Measurements from ENCODE around the gene ZFAND3.
"Not testable (repeated sequence)": the region's sequence is repeated elsewhere in the genome, so short reads cannot be mapped to it uniquely, and the experiment has no call there.

Gene ZFAND3

GRCh38 chr6:37865504-37865903 lies 46.0 kb downstream of the ZFAND3 start:
- DNase-seq (ENCODE audit: low read depth): no peak

DNA sequence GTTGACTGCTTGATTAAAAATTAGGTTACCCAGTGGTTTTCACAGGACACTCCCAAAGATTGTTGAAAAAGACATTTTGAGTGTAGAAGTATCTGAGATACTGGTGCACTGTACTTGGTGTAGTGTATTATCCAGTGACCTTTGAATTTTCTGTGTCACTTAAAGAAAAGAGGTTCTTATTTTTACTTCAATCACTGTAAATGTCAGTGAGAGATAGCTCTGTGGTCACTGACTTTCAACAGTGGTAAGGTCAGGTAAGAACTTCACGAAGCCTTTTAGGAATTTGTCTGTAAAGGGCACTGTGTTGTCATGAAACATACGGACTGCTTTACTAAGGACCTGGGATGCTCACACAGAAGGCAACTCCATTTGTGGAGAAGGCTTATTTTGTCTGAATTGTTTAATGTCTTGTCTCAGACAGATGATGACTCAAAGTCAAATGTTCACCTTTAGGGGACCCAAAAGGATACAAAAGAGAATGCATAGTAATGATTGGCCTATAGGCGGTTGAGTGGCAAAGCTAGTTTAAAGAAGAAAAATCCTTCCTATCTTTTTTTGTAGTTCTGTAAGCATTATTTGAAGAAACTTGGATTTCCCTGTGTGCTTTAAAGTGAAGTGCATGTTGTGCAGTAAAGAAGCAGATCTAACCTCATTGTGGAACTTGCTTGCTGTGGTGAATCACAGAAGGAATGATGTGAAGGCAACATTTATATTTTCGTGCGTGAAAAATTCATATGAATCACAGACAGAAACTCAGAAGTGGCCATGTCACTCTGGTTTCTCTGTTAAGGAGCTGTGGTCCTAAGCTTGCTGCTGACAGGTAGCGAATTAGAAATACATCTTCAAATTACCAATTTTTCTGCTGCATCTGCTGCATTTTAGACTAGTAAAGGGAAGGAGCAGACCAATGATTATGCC lies 47.3 kb downstream of the ZFAND3 start:
- DNase-seq (ENCODE audit: low read depth): no peak

DNA sequence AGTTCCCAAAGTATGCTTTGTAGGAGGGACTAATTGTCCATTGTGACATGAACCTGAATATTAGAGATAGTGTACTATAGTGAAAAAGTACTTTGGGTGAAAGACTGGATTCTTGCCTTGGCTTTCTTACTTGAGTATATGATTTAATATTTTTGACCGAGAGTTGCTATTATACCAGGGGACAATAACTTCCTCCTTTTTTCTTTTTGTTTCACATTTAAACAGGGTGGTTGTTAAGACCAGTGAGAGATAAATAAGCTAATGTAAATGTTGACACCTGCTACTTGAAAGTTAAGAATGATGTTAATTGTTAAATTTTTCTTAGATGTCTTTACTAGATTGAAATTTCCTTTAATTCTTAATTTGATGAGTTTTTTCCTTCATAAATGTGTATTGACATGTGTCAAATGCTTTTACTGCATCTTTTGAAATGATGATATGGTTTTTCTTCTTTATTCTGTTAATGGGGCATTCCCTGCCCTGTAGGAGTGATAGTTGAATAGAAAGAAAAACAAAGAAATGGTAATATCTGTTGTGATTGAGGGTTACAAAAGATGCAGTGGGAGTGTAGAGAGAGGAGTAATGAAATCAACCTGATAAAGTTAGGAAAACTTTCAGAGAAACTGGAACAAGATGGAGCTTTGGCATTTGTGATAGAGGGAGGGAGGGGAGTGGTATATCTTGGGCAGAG lies 48.4 kb downstream of the ZFAND3 start:
- no peak for DNase-seq (ENCODE audit: low read depth)

DNA sequence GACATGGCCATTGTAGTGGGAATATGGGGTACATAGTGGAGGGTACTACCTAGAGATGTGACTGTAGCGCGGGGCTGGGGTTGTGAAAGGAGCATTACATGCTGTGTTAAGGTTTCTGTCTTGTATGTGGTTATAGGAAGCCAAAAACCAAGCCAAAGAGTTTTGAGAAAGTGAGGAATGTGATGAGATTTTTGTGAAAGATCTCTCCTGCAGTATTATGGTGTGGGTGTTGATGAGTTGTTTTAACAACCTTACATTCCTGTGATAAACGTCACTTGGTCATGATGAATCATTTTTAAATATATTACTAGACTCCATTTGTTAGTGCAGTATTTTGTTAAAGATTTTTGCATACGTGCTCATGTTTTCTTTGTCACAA lies 48.9 kb downstream of the ZFAND3 start:
- DNase-seq (ENCODE audit: low read depth): no peak

DNA sequence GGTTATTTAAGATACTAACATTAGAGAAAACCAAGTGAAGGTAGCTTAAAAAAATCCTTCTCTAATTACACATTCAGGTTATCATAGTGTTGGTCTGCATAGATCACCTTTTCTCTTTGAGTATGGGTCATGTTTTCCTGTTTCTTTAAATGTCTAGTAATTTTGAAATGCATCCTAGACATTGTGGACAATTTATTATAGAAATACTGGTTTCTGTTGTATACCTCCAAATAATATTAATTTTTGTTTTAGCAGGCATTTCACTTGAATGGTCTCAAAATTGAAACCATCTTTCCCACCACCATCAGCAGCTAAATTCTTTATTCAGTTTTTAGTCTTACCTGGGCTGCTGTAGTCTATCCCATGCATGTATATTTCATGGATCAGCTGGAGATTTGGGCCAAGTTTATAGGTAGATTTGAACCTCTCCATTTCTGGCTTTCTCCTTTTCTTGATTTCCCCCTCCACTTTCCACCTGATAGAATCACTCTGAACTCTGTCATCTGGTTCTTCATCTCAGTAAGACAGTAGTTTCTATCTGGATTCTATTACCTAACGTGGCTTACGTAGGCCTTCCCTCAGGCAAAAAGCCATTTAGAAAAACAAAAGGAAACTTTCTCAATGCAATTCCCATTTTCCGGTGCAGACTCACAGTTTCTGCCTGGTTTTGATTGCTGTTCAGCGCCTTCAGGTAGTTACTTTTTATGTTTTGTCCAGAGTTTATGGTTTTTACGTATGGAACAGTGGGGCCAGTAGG lies 52.3 kb downstream of the ZFAND3 start:
- no peak for DNase-seq (ENCODE audit: low read depth)

GRCh38 chr6:37872373-37872745 lies 52.8 kb downstream of the ZFAND3 start:
- no peak for DNase-seq (ENCODE audit: low read depth)

- no peak for DNase-seq (ENCODE audit: low read depth)
These were observed 55.2 kb downstream of the ZFAND3 start for GRCh38 chr6:37874726-37875125.

DNA sequence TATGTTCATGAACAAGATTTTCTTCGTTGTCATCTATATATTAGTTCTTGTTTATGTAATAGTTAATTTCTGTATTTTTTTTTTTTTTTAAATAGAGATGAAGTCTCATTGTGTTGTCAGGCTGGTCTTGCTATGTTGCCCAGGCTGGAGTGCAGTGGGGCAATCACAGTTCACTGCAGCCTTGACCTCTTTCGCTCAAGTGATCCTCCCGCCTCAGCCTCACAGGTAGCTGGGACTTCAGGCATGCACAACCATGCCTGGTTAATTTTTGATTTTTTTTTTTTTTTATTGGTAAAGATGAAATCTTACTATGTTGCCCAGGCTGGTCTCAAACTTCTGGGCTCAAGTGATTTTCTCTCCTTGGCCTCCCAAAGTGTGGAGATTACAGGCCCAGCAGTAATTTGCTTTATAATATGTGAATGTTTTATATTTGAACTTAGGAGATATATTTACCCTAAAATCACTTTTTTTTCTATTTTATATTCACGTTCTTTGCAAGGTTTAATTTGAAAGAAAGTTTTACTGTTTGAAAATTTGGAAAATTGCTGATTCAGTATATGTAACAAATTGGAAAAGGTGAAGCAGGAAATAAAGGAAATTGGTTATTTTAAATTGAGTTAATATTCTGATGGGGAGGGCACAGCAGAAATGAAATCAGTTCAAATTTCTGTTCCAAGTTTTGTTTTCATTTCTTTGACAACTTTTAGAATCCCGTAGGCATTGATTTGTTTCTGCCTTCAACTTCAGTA lies 56.2 kb downstream of the ZFAND3 start:
- DNase-seq (ENCODE audit: low read depth): no peak

DNA sequence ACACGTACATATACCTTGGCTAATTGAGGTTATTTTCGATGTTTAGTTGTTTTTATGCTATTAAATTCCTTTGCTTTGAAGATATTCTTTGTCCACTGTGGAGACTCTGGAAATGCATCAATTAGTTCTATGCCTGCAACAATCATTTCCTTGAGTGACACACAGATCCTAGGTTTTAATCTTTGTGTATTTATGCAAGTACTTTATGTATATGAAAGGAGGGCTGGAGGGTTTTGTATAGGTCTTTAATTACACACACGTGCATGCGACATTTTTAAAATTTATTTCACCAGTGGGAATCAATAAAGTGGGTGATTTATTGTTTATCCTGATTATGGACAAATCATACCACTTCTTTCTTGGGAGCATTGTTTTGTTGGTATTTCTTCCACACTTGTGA lies 57.3 kb downstream of the ZFAND3 start:
- no peak for DNase-seq (ENCODE audit: low read depth)

- DNase-seq (ENCODE audit: low read depth): no peak
These were observed 58.0 kb downstream of the ZFAND3 start for GRCh38 chr6:37877373-37878149.

DNA sequence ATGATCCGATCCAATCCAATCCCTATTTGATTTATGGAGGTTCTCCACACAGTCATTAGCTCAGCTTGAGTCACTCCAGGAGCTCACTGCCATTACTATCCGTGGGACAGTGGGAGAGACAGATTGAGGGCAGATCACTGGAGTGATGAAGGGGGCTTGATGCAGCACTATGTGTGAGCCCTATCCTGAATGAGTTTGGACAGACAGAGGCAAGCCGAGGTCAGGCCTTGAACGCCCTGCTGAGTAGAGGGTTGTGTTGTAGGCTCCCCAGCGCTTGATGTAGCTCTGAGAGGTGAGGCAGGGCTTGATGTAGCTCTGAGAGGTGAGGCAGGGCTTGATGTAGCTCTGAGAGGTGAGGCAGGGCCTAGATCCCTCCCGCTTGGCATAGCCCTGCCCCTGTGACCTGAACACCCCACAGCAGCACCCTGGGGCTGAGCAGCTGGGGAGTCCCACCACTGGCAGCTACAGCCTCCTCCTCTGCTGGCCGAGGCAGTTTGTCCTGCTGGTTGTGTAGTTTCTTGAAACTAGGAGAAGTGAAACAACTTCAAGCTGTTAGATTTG lies 58.7 kb downstream of the ZFAND3 start:
- no peak for DNase-seq (ENCODE audit: low read depth)

DNA sequence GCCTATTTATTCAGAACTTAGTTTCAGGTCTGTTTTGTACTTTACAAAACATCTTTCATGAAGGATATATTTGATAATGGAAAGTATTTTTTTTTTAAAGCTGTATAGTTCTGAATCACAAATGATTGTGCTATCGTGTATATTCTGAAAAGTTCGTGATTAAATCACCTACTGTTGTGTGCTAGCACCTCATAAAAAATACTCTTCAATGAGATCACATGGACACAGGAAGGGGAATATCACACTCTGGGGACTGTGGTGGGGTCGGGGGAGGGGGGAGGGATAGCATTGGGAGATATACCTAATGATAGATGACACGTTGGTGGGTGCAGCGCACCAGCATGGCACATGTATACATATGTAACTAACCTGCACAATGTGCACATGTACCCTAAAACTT lies 61.1 kb downstream of the ZFAND3 start:
- DNase-seq (ENCODE audit: low read depth): not testable (repeated sequence)

DNA sequence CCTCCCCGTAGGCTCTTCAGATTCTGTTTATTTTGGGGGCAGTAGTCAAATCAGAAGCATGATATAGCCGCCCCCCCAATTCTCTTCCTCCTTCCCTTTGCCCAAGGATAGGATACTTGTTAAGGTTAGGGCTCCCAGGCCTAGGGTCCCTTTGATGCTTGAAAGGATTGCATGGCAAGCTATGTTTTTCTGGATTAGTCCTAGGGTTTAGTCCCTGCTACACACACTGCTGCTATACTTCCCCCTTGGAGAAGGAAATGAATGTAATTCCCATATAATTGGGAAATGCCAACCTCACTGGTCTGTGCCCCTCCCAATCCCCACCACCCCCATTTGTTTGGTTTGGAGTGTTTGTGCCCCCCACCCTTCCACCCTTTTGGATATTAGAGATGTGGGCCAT lies 62.8 kb downstream of the ZFAND3 start:
- no peak for DNase-seq (ENCODE audit: low read depth)

DNA sequence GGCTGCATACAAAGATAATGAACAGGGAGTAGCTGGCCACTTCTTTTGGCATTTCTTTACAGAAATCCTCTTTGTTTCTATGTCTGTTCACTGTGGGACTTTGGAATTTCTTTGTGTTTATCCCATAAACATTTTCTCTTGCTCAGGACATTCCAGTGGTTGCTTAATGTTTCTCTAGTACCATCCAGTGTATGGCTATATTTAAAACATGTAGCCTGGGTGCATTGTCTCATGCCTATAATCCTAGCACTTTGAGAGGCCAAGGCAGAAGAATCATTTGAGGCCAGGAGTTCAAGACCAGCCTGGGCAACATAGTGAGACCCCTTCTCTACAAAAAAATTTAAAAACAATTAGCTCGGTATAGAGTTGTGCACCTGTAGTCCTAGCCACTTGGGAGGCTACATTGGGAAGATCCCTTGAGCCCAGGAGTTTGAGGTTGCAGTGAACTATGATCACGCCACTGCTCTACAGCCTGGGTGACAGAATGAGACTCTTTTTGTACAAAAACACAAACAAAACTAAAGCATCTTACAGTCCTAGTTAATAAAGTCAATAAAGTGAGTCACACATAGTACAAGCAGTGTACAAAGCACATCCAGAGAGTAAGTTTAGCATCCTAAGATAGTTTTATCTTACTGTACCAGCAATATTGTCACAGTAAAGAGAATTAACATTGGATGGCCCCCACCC lies 63.3 kb downstream of the ZFAND3 start:
- no peak for DNase-seq (ENCODE audit: low read depth)

DNA sequence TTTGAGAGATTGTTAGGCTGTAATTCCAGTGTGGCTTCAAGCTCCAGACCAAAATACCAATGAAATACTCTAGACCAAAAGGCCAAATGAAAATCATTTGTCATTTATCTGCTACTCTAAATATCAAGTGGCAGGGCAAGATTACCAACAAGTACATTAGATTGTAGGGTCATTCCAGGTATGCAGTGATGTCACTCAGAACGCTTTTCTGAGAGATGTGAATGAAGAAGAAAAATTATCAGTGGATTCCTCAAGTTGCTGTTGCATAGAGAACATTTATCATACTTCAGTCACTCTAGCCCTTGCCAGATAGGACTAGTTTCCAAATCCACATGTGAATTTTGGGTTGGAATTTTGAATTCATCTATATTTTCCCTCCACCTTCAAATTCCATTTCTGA lies 65.0 kb downstream of the ZFAND3 start:
- no peak for DNase-seq (ENCODE audit: low read depth)

- DNase-seq (ENCODE audit: low read depth): no peak
These were observed 69.5 kb downstream of the ZFAND3 start for GRCh38 chr6:37889051-37889450.

DNA sequence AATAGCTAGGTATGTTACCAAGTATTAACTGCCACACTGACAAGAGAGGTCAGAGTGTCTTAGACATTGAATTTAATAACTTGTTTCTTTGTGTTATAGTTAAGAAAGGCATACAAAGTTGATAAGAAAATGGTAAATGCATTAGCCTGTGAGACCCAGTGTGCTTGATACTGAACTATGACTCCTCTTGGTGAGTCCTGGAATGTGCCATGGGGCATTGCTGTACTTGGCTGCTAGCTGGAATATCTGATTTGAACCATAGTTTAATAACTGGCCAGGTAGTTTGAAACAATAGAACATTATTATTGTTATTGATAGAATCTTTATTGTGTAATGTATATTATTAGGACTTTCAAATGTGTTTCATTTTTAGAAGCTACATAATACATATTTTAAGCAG lies 70.0 kb downstream of the ZFAND3 start:
- no peak for DNase-seq (ENCODE audit: low read depth)

DNA sequence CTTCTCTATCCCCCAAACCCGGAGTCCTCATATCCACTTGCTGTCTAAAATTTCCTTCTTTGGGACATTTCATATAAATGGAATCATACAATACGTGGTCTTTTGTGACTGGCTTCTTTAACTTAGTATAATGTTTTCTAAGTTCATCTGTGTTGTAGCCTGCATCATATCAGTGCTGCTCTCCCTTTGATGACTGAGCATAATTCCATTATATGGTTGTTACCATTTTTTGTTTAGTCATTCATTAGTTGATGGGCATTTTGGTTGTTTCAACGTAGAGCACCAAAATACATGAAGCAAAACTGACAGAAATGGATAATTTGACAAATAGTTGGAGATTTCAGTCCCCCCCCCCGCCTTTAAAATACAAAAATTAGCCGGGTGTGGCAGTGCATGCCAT lies 71.5 kb downstream of the ZFAND3 start:
- no peak for DNase-seq (ENCODE audit: low read depth)

- DNase-seq (ENCODE audit: low read depth): no peak
These were observed 73.7 kb downstream of the ZFAND3 start for GRCh38 chr6:37893257-37893656.

DNA sequence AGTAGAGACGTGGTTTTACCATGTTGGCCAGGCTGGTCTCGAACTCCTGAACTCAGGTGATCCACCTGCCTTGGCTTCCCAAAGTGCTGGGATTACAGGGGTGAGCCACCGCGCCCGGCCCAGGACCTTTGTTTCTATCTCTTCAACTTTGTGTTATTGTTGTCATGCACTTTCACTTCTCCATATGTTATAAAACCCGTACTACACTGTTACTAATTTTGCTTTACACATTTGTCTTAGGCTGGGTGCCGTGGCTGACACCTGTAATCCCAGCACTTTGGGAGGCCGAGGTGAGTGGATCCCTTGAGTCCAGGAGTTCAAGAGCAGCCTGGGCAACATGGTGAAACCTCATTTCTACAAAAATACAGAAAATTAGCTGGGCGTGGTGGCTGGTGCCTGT lies 74.2 kb downstream of the ZFAND3 start:
- DNase-seq (ENCODE audit: low read depth): not testable (repeated sequence)
